ENCODE results near the gene PIGK.

Gene PIGK

GRCh38 chr1:77089756-77090155, 129.5 kb downstream of the PIGK start:
- DNase-seq: no peak

DNA sequence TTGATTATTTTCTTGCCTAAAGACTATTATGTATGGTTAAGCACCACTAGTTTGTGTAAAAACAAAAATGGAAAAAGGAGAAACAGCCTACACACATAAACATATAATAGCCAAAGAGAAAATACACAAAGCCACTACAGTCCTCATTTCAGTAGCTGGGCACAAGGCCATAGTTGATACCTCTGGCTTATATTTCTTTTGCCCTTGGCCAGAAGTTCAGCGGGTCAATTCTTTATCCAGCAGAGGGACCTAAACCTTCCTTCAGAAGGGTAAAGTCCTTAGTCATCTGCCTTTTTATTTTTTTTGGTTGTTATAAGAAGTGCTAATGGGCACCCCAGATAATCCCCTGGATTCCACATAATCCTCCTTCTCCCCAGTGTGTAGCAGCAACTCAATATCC, 134.1 kb downstream of the PIGK start:
- no peak for DNase-seq

GRCh38 chr1:77084457-77084856, 134.8 kb downstream of the PIGK start:
- DNase-seq: no peak

- DNase-seq: no peak
These were observed 137.4 kb downstream of the PIGK start for GRCh38 chr1:77081834-77082233.

GRCh38 chr1:77076759-77077158, 142.5 kb downstream of the PIGK start:
- DNase-seq: no peak

GRCh38 chr1:77068013-77068412, 151.2 kb downstream of the PIGK start:
- DNase-seq: no peak

- no peak for DNase-seq
These were observed 153.4 kb downstream of the PIGK start for GRCh38 chr1:77065693-77066342.

- DNase-seq: no peak
These were observed 155.0 kb downstream of the PIGK start for GRCh38 chr1:77064246-77064645.

GRCh38 chr1:77063118-77063517, 156.1 kb downstream of the PIGK start:
- DNase-seq: no peak

GRCh38 chr1:77061162-77061561, 158.1 kb downstream of the PIGK start:
- DNase-seq: no peak

- no peak for DNase-seq
These were observed 159.2 kb downstream of the PIGK start for GRCh38 chr1:77060000-77060399.

DNA sequence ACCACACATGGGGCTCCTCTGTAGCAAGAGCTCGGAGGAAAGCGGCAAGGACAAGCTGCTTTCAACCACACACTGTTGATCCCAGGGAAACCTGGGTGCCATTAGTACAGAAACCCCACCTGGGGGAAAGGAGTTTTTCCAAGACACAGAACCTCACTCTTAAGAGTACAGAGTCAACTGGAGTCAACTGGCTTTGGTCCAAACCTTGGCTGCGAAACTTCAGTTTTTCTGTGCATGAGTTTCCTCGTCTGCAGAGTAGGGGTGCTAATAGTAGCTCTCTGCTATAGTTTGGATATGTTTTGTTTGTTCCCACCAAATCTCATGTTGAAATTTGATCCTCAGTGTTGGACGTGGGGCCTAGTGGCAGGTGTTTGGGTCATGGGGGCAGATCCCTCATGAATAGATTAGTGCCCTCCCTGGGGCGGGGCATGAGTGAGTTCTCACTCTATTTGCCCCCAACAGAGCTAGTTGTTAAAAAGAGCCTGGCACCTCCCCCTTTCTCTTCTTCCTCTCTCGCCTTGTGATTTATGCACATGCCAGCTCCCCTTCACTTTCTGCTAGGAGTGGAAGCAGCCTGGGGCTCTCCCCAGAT, 161.1 kb downstream of the PIGK start:
- DNase-seq: no peak

DNA sequence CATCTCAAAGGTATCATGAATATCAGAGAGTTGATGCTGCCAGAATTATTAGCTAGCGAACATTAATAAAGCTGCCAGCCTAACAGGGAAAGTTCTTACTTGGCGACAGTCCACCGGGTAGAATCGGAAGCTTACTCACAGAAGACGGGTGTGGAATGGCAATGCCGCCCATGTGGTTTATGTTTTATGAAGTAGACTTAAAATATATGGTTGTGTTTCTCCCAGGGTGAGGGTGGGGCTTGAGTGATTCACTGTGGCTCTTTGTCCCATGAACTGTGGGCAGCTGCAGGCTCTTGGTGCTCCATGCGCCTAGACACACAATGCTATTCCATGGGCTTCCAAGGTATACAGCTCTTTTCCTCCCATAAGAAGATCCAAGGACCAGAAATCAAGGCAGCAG, 162.7 kb downstream of the PIGK start:
- DNase-seq: no peak

GRCh38 chr1:77051425-77051824, 167.8 kb downstream of the PIGK start:
- DNase-seq: no peak

DNA sequence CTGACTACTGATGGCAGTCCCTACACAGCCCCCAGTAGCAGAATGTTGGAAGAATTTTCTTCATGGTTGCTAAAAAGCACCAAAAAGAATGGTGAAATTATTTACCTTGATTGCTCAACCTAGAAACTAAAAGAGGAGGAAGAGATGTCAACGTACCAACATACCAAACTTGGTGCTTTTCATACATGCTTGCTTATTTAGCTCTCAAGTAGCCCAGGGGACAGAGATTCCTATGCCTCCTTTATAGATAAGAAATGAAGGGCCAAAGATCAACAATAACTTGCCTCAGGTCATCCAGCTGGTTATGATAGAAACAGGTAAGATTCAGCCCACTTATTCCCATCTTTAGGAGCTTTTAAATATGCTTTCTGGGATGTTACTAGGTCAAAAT, 170.6 kb downstream of the PIGK start:
- DNase-seq: no peak

- no peak for DNase-seq
These were observed 171.1 kb downstream of the PIGK start for GRCh38 chr1:77047978-77048614.

- DNase-seq: no peak
These were observed 171.7 kb downstream of the PIGK start for GRCh38 chr1:77047575-77047974.

- no peak for DNase-seq
These were observed 174.9 kb downstream of the PIGK start for GRCh38 chr1:77044133-77044849.

DNA sequence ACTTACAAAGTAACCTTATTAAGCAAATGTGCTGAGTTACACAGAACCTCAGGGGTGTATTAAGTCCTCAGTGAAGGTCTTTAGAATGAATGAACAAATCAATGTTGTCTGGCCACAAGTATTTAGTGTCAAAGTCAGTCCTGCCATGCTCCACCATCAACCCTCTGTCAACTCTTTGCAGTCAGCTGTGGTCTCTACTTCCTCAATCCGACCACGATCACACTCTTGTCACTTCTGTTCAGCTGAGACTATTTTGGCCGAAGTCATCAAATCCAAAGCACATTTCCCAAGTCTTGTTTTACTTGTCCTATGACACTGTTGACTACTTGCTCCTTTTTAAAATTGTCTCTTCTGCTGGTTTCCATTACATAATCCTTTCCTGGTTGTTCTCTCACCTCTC, 178.4 kb downstream of the PIGK start:
- no peak for DNase-seq

- DNase-seq: peak; percentile 76
These were observed 179.5 kb downstream of the PIGK start for GRCh38 chr1:77039739-77040138.

GRCh38 chr1:77039111-77039510, 180.1 kb downstream of the PIGK start:
- DNase-seq: no peak

Data from T1000 (cell line).